Spleen (tissue), 11 donors: ENCODE measurements around the gene CD24. TPM values are rescaled to one million over a fixed set of nuclear protein-coding genes. Genes with fewer than 3 reads are reported as not detected.

ENCODE experiments used
- DNase-seq: peaks from one replicate; pipeline ENCODE4 v3.0.0-alpha.2; 2020
- H3K27ac ChIP-seq, 8 donors: fragments of 200-600 bp; sonication (generic) in 7 of 8; 1 replicate in 4 of 8; 2 replicates in 4 of 8; pipeline versions ENCODE4 v1.5.0 to v1.8.0; 2016 to 2021; ENCODE audit warnings: inconsistent platforms in 4 of 8, mild to moderate bottlenecking in 4 of 8, moderate library complexity in 1 of 8
- H3K27me3 ChIP-seq, 7 donors: fragments of 200-600 bp; sonication (generic) in 6 of 7; replicated peaks in 1 of 7; 1 replicate in 4 of 7; 2 replicates in 3 of 7; pipeline versions ENCODE4 v1.5.0 to v1.8.0; 2016 to 2021; ENCODE audit warnings: inconsistent platforms in 3 of 7, mild to moderate bottlenecking in 1 of 7
- H3K36me3 ChIP-seq, 6 donors: fragments of 200-600 bp; sonication (generic) in 5 of 6; 1 replicate in 4 of 6; 2 replicates in 2 of 6; pipeline versions ENCODE4 v1.5.0 to v1.8.0; 2016 to 2021; ENCODE audit warnings: inconsistent platforms in 2 of 6
- H3K4me1 ChIP-seq, 6 donors: fragments of 200-600 bp; sonication (generic) in 5 of 6; 1 replicate in 3 of 6; 2 replicates in 3 of 6; pipeline versions ENCODE4 v1.5.0 to v1.8.0; 2016 to 2021; ENCODE audit warnings: inconsistent platforms in 3 of 6
- H3K4me3 ChIP-seq, 8 donors: fragments of 200-600 bp; sonication (generic) in 7 of 8; 1 replicate in 4 of 8; 2 replicates in 4 of 8; pipeline versions ENCODE4 v1.5.0 to v1.8.0; 2016 to 2021; ENCODE audit warnings: inconsistent platforms in 4 of 8, mild to moderate bottlenecking in 4 of 8, moderate library complexity in 2 of 8
- H3K9me3 ChIP-seq, 8 donors: fragments of 200-600 bp; sonication (generic) in 7 of 8; 1 replicate in 4 of 8; 2 replicates in 4 of 8; pipeline versions ENCODE4 v1.5.0 to v1.8.0; 2016 to 2021; ENCODE audit warnings: inconsistent platforms in 4 of 8
- CTCF ChIP-seq, 11 experiments: fragments of 200-600 bp in 7 of 11; fragments of 450-650 bp in 4 of 11; sonication (generic) in 4 of 11; IDR thresholded peaks in 8 of 11; conservative IDR thresholded peaks in 3 of 11; 1 replicate in 7 of 11; 2 replicates in 4 of 11; pipeline versions ENCODE4 v1.4.0 to v1.8.0; 2016 to 2021; ENCODE audit warnings: antibody characterized with exemption in 11 of 11, inconsistent platforms in 4 of 11, mild to moderate bottlenecking in 1 of 11
- POLR2A ChIP-seq, 3 donors: fragments of 450-650 bp; IDR thresholded peaks; one replicate each; pipeline ENCODE4 v1.5.1; 2017; ENCODE audit warnings: antibody characterized with exemption in 3 of 3, mild to moderate bottlenecking in 1 of 3
- POLR2AphosphoS5 ChIP-seq, 3 donors: sonication (generic); formaldehyde crosslinking; IDR thresholded peaks; one replicate each; pipeline ENCODE4 v1.5.1; 2017; ENCODE audit warnings: antibody characterized with exemption in 3 of 3
- WGBS, 5 donors: extraction: QIAGEN DNeasy Blood & Tissue Kit in 3 of 5; methylation state at CpG; one replicate each; pipeline versions ENCODE4 v1.1.5 to v1.1.7; 2013 to 2018; 5-methylcytosine and 5-hydroxymethylcytosine counted together
- intact Hi-C: fragments of 100-400 bp; cut with DNase I; formaldehyde crosslinking; loops from one replicate; pipeline ENCODE4 v1.15.0; 2023; ENCODE audit warnings: low total_unique reads
- polyA plus RNA-seq, 3 donors: library from polyadenylated mRNA; stranded (reverse); fragments of 200-250 nt; gene quantifications; one replicate each; pipeline ENCODE4 v1.2.1, GENCODE V29; 2013
- total RNA-seq, 7 donors: library from RNA; depleted of rRNA in 3 of 7; stranded (reverse); fragments of >200 nt in 3 of 7; fragmentation: NEBNext Ultra II Directional in 4 of 7; extraction: Animal tissue kit (Norgen Biotek cat#: 25700) in 4 of 7; gene quantifications; one replicate each; pipeline versions ENCODE4 v1.1.0 to v1.2.1, GENCODE V29; 2016 to 2021
- donor health status: healthy with polysubstance abuse.
- donor health status: DM: no; HTN: no; CAD: no; lungs with moderate emphysema.
- donor health status: DM: no; HTN: no; CAD: no.
- donor health status: Bipolar disorder and iron deficiency.
- donor health status: healthy.
- donor health status: DM: no; HTN: no; CAD: no.
- donor health status: DM: yes; HTN: yes; CAD: no.

Gene CD24
- total and polyA plus RNA-seq, 10 donors: 28.3 to 119 (median 64.9) TPM

DNA sequence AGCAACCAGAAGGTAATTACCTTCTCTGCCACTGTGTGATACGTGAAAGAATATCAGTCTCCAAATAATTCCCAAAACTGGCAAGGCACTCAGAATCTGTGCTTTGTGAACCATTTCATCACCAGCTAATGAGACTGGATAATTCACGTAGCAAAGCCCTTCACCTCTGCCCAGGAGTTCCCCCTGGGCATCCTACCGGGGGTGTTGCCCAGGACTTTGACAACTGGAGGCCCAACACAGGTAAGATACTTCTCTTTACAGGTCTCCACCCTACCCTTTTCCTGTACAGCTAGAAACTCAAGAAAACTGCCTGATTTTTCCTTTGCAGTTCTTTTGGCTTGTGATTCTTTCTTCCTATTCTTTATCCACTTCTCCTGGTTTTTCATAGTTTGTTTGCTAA, 2.7 kb upstream of the CD24 start:
- intact Hi-C loops: loop anchor here (5.0 kb wide), 3 partner anchors 370 to 640 kb away; no protein-coding TSS in a partner anchor
- no peak overlapping the region for H3K4me3 ChIP-seq
- no peaks in the 10 kb centered on the region for H3K9me3 ChIP-seq
- 68 to 89% (median 80%) methylated on average over 3 of the region's 3 CpGs for WGBS, 5 donors
- H3K27me3 ChIP-seq: peaks cover 0 to 81% (median 39%) of the 10 kb centered on the region in 7 donors
- DNase-seq: no peak
- H3K36me3 ChIP-seq: no peaks in the 10 kb centered on the region
- no peak overlapping the region for H3K27ac ChIP-seq
- H3K4me1 ChIP-seq: peaks cover 11 to 54% (median 40%) of the 10 kb centered on the region in 6 donors
- TF ChIP-seq POLR2AphosphoS5 (IDR thresholded peaks at IDR 0.05): no peak
- TF ChIP-seq POLR2A (IDR thresholded peaks at IDR 0.05): no peak
- TF ChIP-seq CTCF (IDR thresholded peaks at IDR 0.05 in 8 of 11, conservative IDR thresholded peaks at IDR 0.05 in 3 of 11): no peak

DNA sequence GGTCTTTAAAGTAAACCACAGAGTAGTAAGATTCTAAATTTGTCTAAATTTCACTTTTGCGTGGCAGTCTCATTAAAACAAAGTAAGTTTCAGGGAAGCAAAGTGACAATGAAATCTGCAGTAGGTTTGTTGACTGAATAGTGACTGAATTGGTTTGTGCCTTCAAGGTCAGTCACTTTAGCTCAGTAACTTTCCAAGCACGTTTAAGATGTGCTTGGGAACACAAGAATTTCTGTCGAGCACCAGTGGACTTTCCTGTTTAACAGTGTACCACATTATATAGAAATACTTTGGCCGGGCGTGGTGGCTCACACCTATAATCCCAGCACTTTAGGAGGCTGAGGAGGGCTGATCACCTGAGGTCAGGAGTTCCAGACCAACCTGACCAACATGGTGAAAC, 1.7 kb upstream of the CD24 start:
- H3K27me3 ChIP-seq: peaks cover 0 to 88% (median 39%) of the 10 kb centered on the region in 7 donors
- DNase-seq: no peak
- WGBS, 5 donors: 63 to 73% (median 70%) methylated on average over 5 of the region's 5 CpGs
- H3K4me1 ChIP-seq: peaks cover 11 to 60% (median 40%) of the 10 kb centered on the region in 6 donors
- TF ChIP-seq POLR2AphosphoS5 (IDR thresholded peaks at IDR 0.05) (no peak), CTCF (IDR thresholded peaks at IDR 0.05 in 8 of 11, conservative IDR thresholded peaks at IDR 0.05 in 3 of 11) (no peak), POLR2A (IDR thresholded peaks at IDR 0.05) (no peak)
- peak overlapping the region in 1 of 8 donors; percentile 84 for H3K27ac ChIP-seq
- H3K4me3 ChIP-seq: no peak overlapping the region
- intact Hi-C loops: loop anchor here (5.0 kb wide), 3 partner anchors 369 to 639 kb away; no protein-coding TSS in a partner anchor
- H3K9me3 ChIP-seq: no peaks in the 10 kb centered on the region
- H3K36me3 ChIP-seq: no peaks in the 10 kb centered on the region

- Histone ChIP-seq H3K9me3 (no peaks in the 10 kb centered on the region), H3K27ac (peak overlapping the region; percentile 48 to 90 (median 84)), H3K27me3 (peaks cover 0 to 84% (median 39%) of the 10 kb centered on the region in 7 donors), H3K36me3 (peaks cover 0 to 1% (median 0%) of the 10 kb centered on the region in 6 donors), H3K4me3 (peak overlapping the region; percentile 54 to 89 (median 81)), H3K4me1 (peaks cover 11 to 60% (median 40%) of the 10 kb centered on the region in 6 donors)
- intact Hi-C loops: loop anchor here (5.0 kb wide), 3 partner anchors 368 to 638 kb away; no protein-coding TSS in a partner anchor
- WGBS, 5 donors: 2 to 4% (median 2%) methylated on average over 12 of the region's 12 CpGs
- TF ChIP-seq CTCF (IDR thresholded peaks at IDR 0.05 in 8 of 11, conservative IDR thresholded peaks at IDR 0.05 in 3 of 11) (no peak), POLR2A (IDR thresholded peaks at IDR 0.05) (no peak), POLR2AphosphoS5 (IDR thresholded peaks at IDR 0.05) (no peak)
- DNase-seq: no peak
These were observed 1.2 kb upstream of the CD24 start for GRCh38 chr6:106975738-106976064.

DNA sequence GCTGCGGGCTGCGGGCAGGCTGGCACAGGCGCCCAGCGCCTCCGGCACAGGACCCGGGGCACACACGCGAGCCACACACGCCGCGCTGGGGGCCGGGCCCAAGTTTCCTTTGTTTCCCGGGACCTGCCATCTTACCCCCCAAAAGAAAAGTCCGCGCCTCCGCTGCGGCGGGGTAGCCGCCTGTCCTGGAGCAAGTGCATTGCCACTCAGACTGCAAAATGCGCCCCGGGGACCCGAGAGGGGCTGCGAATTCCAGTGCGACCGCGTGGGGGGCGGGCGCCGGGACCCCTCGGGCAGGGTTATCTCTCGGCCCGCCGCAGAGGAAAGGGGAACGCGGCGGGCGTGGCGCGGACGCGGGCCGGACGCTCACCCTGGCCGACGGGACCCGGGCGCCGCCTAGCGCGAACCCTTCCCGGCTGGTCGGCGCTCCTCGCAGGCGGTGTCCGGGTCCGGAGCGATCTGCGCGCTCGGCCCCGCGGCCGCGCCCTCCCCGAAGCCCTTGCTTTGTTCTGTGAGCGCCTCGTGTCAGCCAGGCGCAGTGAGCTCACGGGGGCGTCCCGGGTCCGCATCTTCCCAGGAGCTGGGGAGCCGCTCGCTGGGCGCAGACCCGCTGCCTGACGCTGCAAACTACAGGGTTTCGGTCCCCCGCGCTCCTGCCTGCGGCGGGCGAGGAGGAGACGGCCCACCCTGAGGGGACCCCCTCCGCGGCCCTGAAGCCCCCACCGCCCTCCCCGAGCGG, 639 bp upstream of the CD24 start:
- WGBS, 5 donors: 0 to 1% (median 0%) methylated on average over 9 to 90 of the region's 90 CpGs
- H3K4me1 ChIP-seq: peaks cover 11 to 60% (median 40%) of the 10 kb centered on the region in 6 donors
- intact Hi-C loops: loop anchor here (5.0 kb wide), 3 partner anchors 368 to 638 kb away; no protein-coding TSS in a partner anchor
- peak overlapping the region; percentile 54 to 89 (median 81) for H3K4me3 ChIP-seq
- peaks cover 0 to 81% (median 39%) of the 10 kb centered on the region in 7 donors for H3K27me3 ChIP-seq
- peak overlapping the region; percentile 48 to 90 (median 84) for H3K27ac ChIP-seq
- TF ChIP-seq POLR2A (IDR thresholded peaks at IDR 0.05) (no peak), CTCF (IDR thresholded peaks at IDR 0.05 in 8 of 11, conservative IDR thresholded peaks at IDR 0.05 in 3 of 11) (peak in 4 of 11 experiments; percentile 6 to 37 (median 19)), POLR2AphosphoS5 (IDR thresholded peaks at IDR 0.05) (peak in 2 of 3 donors; percentile 37 to 38)
- no peaks in the 10 kb centered on the region for H3K9me3 ChIP-seq
- H3K36me3 ChIP-seq: peaks cover 0 to 4% (median 0%) of the 10 kb centered on the region in 6 donors
- DNase-seq: peak; percentile 92
